Limb (tissue), 2 donors: ENCODE results near the gene MICAL3.

Experiments
- DNase-seq, 2 donors: peaks; one replicate each; pipeline ENCODE4 v3.0.0-alpha.2; 2016; ENCODE audit errors: extremely low spot score in 2 of 2

The MICAL3 gene

DNA sequence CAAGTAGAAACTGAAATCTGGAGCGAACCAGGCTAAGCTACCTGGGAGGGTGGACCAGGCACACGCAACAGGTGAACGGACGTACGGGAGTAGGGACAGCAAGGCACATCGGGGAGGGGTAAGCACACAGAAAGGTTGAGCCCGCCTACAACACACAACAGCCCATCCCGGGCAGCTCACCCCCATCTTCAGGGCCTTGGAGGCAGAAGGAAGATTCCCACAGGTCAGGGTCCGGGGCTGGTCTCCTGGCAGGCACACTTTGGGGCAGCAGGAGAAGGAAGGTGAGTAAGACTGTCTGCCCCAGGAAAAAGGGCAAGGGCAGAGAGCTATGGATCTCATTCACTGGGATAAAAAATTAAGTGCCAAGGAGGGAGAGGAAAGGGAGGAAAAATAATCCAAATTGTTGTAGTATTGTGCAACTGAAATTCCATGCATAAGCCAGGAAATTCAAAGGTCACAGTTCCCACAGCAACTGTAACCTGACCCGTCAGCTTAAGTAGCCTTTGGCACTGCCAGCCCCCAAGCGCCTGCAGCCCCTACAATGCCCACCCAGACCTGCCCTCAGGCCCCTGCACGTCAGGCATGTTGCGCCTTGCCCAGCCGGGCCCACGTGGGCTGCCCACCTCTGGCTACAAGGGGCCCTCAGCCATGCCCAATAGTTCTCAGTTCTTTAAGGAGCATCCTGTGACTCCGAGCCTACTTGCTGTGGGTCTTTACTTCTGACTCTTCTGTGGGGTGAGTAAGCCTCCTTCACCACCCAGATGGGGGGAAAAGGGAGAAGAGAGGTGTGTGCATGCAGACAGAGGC is 51.8 kb downstream of the MICAL3 start:
- DNase-seq, result no peak

DNA sequence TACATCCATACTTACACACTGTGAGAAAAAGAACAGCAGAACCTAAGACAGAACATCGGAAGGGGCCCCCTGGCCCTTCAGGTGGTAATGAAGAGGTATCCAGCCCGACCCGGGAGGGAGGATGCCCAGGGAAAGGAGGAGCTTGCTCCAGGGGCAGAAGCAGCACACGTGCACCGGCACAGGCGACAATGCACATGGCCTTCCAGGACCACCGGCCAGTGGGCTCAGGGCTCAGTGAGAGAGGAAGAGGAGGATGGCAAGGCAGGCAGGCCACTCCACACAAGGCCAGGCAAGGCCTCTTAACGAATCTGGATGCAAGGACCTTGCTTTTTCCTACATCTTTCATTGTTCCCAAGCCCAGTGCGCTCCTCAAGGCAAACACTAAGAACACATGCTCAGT is 52.6 kb downstream of the MICAL3 start:
- DNase-seq, result no peak

DNA sequence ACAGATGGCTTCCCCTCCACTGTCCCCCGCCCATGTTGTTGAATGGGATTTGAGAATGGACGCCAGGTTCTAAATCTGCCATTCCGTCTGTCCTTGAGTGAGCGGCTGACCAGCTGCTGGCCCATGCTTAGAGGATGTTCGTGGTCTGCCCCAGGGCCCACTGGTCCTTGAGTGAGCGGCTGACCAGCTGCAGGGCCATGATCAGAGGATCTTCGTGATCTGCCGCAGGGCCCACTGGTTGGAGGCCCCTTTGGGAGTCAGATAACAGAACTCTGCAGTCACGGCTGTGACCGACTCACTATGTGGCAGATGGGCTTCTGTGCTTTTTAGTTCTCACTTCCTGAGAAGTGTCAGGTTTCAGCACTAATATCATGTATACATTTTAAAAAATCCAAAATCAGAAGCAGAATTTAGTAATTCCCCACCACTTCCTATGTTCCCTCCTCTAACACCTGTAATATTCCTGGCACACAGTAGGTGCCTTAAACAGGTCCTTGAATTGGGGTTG is 54.1 kb downstream of the MICAL3 start:
- DNase-seq, result no peak

DNA sequence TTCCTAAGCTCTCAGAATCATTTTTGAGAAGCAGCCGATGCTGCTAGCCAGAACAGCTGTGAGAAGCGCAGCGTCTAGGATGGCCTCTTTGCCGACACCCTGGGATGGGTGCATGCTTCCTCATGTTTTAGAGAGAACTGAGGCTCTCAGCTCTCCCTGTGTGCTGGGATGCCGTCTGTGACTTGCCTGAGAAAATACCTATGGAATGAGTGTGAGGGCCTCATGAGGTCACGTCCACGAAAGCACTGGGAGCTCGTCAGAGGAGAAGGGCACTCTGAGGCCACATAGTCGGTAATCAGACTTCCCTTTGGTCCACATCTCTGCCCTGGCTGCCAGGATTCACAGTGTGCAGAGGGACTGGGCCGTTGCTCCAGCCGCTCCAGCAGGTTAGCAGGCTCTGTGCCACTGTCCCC is 54.7 kb downstream of the MICAL3 start:
- DNase-seq, result no peak

DNA sequence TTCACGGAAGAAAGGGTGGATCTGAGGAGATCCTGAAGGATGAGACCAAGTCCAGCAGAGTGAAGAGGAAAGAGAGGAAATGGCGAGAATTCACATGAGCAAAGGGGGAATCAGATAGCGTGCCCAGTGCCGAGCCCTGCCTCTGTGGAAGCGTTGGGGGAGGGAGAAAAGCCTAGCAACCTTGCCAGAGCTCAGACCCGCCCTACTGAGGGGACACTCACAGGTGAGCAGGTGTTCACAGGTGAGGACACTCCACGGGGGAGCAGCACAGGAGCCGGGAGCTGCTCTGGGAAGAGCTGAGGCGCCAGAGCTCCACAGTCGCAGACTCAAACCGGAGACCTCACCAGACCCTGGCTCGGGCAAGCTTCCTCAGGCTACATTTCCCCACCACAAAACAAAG is 56.2 kb downstream of the MICAL3 start:
- DNase-seq, result no peak

DNA sequence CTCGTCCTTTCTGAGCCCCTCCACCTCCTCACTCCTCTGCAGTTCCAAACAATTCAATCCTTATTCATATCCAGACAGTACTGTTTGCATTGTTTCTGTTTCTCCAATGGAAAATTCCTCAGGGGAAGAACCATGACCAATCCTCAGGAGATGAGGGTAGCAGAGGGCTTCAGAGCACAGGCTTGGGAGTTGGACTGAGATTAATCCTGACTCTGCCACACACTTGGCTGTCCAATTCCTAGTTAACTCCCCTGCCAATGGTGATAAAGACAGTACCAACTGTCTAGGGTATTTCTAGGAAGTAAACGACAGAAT is 58.0 kb downstream of the MICAL3 start:
- DNase-seq, result no peak

DNA sequence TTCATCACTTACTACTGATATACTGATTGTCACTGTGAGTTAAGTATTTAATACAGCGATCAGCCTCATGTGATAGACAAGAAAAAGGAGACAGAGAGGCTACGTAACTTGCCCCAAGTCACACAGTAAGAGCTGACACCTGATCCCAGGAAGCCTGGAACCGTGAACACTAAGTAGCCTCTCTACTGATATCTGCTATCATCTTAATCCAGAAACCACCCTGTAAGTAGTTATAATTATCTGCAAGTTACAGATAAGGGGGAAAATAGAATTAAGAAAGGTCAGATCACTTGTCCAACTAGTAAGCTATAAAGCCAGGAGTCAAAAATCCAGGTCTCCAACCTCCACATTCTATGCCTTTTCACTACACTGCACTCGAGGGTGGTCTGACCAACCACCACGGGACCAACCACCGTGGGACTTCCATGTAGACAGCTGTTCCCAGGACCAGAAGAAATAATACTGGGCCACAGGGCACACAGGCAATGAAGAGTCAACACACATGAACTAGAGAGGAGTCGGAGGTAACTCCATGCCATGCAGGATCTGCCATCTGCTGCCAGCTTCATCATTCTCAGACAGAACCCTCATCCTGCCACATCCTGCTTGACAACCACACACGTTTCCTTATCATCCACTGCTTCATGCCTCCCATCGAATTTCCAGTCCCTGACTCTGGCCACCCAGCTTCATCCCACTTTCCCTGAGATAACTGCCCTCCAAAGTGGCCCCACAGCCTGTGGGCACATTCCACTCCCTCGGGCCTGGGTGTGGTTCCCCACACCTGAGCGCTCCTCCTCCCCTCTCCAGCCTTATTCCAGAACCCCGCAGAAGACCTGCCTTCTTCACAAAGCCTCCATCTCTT is 58.6 kb downstream of the MICAL3 start:
- DNase-seq, result no peak

DNA sequence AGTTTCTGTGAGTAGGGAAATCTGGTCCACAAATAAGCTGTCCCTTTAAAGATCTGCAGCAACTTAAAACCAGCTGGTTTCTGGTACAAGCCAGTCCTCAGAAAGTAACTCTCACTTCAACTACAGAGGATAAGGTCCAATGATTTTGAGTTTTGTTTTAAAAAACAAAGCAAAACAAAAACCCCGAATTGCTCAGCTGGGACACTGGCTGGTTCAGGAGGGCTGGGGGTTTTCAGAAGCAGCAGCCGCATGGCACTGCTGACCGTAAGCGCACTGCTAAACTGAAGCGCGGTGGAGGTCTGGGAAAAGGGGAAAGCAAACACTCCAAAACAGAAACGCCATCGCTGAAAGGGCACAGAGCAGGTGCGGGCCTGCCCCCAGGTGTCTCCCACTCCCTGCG is 59.7 kb downstream of the MICAL3 start:
- no peak for DNase-seq

DNA sequence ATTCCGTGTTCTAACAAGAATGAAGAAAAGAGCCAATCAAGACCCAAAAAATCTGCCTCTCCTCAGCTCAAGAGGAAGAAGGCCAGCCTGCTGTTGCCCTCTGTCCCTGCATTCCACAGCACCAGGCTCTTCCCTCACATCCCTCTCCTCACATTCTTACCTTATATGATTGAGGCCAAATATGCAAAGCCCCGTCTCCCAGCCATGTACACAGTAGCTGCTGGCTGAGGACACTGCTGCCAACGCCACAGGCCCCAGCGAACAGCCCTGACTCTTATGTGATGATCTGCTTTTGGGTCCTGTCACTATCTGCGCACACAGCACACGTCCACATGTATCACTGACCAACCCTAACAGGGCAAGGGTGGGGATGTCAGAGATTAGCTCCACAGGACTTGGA is 60.2 kb downstream of the MICAL3 start:
- no peak for DNase-seq

DNA sequence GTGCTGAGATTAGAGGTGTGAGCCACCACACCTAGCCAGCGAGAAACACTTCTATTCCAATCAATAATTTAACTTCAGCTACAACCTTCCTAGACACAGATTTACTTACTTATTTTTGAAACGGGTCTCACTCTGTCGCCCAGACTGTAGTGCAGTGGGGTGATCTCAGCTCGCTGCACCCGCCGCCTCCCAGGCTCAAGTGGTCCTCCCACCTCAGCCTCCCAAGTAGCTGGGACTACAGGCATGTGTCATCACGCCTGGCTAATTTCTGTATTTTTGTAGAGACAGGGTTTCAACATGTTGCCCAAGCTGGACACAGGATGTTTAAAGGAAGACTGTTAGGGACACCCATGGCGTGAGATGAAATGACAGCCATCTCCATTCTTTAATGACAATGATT is 61.3 kb downstream of the MICAL3 start:
- no peak for DNase-seq

DNA sequence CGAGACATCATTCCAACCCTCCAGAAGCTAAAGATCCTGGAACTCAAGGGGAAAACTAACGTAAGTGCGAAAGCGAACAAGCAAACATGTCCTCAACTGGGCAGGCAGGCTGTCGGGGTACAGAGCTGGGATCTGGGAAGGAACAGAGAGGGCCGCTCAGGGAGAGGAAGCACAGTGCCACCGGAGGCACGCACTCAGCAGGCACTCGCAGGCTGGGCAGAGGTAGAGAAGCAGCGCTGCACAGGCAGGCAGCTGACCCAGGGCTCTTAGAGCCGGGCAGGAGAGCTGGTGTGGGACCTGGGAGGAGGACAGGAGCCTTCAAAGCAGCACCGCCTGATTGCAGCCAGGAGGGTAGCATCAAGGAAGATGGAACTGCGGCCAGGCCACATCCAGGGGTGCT is 62.2 kb downstream of the MICAL3 start:
- no peak for DNase-seq

DNA sequence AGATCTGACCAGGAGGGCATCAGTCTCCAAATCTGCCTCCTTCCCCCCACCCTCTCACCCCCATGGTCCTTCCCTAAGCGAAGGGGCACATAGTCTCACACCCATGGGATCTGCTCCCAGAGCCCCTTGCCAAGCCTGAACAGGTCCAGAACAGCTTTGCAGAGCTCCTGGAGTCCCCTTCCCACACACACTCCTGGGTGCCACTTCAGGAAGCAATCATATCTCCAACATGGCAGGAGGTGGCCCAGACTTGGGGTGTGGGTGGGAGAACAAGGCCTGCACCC is 63.0 kb downstream of the MICAL3 start:
- no peak for DNase-seq

DNA sequence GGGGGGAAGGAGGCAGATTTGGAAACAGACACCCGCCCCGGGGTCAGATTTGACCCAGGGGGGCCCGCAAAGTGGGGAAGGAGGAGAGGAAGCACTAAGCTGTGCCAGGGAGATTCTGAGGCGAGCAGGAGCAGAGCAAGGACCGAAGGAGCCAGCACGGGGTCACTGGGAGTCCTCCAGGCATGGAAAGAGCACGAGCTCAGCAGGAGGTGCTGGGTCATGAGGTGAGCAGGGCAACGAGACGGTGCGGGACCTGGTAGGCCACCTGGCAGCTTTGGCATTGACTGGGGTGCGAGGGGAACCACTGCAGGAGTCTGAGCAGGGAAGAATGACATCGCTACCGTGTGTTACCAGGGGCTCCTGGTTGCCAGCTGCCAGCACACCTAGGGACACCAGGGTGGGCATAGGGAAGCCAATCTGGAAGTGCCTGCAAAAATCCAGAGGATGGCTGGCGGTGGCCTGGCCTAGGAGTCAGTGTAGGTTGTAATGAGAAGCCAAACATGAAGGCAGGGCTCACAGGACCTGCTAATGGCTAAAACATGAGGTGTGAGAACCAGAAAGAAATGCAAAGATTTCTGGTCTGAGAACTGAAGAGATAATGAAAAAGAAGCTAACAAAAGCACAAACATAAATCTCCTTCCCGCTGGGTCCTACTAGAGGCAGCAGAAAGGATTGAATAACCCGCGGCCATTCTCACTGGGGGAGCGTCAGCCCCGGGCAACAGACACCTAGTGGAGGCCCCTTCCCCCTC is 63.5 kb downstream of the MICAL3 start:
- DNase-seq, result no peak

DNA sequence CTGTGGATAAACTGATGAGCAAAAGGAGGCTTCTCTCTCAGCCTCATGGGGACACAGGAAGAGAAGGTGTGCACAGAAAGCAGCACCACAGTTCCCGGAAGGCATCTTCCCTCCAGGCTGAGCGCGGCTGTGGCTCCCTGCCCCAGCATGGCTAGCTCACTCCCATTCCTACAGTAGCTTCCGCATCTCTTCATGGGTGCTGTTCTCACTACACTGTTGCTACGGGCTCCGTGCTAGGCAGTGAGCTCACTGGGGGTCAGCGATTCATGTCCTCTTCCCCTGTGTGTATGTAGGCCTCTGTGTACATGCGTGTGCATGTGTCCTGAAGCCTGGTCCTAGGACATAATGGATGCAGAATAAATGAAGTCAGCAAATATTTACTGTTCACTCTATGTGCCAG is 64.3 kb downstream of the MICAL3 start:
- no peak for DNase-seq

DNA sequence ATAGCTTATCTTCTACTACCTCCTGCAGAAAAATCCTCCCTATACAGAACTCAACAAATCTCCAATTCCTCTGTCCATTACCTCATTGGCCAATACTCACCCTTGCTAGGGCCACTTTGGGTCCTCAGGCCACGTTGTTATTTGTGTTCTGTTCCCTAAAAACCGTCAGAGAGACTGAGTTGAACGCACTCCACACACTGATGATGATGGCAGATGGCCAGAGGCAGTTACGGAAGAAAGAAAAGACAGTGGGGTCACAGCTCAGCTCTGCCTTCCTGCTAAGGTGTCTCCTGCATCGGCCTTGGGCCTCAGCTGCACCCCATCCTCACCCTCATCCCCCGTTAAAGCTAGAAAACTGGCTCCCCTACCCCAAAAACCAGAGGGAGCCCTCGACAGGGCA is 66.2 kb downstream of the MICAL3 start:
- DNase-seq, result no peak

DNA sequence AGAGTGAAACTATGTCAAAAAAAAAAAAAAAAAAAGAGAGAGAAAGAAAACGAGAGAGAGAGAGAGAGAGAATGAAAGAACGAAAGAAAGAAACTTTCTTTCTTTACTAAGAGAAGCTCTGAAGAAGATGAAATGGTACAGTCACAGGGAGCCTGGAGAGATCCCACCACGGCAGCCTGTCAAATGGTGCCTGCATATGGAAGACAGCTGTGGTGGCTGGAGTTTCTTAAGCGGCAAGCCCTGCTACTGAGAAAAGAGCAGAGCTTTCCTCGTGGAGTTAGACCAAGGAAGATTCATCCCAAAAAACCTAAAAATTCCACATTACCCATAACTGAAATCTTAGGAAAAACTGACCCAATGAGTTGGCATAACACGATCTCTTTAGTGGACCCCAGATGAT is 66.7 kb downstream of the MICAL3 start:
- DNase-seq, result no peak

DNA sequence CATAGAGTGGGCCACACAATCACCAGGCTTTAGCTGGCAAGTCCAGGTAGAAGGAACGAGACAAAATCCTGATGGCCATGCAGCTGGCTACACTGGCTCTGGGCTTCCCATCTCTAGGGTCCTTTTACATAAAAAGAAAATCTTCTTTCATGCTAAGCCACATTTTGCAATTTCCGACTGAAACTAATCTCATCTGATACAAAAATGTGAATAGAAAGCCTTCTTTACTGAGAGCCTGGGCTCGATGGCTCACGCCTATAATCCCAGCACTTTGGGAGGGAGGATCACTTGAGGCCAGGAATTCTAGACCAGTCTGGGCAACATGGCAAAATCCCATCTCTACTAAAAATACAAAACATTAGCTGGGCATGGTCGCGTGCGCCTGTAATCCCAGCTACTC is 67.2 kb downstream of the MICAL3 start:
- no peak for DNase-seq

DNA sequence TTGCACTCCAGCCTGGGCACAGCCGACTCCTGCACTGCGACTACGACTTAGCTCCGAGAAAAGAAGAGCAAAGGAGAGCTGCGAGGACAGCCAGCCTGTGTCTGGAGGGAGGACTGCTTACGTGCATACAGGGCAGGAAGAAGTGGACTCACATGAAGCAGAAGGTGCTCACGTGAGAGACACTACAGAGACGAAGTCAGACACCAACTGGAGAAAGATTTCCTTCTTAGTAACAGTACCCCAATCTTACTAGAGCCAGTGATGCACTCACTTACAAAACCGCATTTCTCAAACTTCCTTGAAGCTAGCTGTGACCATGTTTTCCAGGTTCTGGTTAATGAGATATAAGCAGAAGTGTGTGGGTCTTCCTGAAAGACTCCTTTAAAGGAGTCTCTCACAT is 67.7 kb downstream of the MICAL3 start:
- DNase-seq, result no peak

DNA sequence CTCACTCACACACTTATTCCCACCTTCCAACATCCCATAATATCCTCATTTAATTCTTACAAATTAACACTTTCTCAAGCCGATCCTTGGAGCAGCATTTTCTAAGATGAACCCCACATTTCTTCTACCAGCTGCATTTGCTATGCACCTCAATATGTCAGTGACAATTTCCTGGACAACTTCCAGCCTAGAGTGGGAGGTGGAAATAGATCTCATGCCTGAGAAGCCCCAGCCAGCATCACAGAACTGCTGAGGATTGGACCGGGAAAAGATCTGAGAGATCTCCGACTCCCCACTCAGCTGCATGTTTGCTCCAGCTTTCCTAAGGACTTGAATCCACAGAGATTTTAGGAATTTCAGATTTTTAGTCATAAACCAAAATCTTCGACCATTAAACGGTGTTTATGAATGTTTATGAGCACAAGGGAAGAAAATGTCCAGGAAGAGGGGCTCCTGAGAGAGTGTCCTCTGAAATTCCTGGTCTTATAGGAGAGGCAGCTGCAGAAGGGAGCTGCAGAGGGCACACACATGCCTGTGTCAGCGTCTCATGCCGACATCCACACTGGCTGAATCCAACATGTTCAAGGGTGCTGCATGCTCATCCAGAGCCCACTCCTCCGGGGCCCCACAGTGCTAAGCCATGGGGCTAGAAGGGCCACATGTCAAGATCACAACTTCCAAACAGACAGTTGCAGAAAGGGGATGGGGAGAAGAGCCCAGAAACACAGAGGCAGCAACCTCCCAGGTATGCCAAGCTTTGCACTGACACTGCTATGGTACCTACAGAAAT is 68.6 kb downstream of the MICAL3 start:
- no peak for DNase-seq

DNA sequence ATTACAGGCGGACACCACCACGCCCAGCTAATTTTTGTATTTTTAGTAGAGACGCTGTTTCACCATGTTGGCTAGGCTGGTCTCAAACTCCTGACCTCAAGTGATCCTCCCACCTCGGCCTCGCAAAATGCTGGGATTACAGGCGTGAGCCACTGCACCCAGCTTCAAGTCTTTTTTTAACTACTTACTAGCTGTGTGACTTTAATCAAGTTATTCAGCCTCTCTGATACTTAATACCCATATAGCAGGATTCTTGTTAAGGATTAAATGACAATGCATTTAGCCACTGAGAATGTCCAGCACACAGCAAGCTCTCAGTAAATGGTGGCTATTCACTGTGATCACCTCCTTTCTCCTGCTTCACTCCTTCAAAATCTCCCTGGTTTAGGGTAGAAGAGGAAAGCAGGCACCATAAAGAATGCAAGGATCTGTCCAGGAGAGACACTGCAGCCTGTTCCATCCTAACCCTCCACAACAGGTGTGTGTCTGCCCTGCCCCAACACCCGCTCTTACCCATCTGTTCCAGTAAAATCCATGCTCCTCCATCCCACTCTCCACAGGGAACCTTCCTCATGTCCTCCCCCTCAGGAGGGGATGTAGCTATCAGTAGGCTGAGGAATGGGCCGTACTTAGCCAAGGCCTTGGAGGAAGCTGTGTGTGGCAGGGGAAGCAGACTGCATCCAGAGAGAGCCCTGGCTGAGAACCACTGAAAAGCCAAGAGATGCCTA is 69.3 kb downstream of the MICAL3 start:
- DNase-seq, result no peak
